Measurements from ENCODE around the gene TMEM184C.

Gene TMEM184C

GRCh38 chr4:147674073-147674472, 56.9 kb downstream of the TMEM184C start:
- DNase-seq: no peak

GRCh38 chr4:147674496-147674895, 57.3 kb downstream of the TMEM184C start:
- DNase-seq: no peak

GRCh38 chr4:147678106-147678505, 60.9 kb downstream of the TMEM184C start:
- peak; percentile 15 for DNase-seq

- DNase-seq: no peak
Observed at GRCh38 chr4:147678796-147679549, 61.8 kb downstream of the TMEM184C start.

GRCh38 chr4:147682755-147683154, 65.6 kb downstream of the TMEM184C start:
- DNase-seq: no peak

GRCh38 chr4:147683188-147683591, 66.0 kb downstream of the TMEM184C start:
- DNase-seq: peak; percentile 10

GRCh38 chr4:147683717-147684700, 66.8 kb downstream of the TMEM184C start, which contains the start of gene PRMT9:
PRMT9 (minus strand) TSS chr4:147684163; CDS start chr4:147683987, 176 bp downstream.
- DNase-seq: peak; percentile 82

GRCh38 chr4:147689067-147689466, 71.9 kb downstream of the TMEM184C start:
- DNase-seq: no peak

- DNase-seq: no peak
Observed at GRCh38 chr4:147691820-147692219, 74.6 kb downstream of the TMEM184C start.

GRCh38 chr4:147693218-147693617, 76.0 kb downstream of the TMEM184C start:
- no peak for DNase-seq

GRCh38 chr4:147696866-147697265, 79.7 kb downstream of the TMEM184C start:
- no peak for DNase-seq

- DNase-seq: peak; percentile 78
Observed at GRCh38 chr4:147704846-147705245, 87.6 kb downstream of the TMEM184C start.

- DNase-seq: peak; percentile 28
Observed at GRCh38 chr4:147707892-147708672, 90.9 kb downstream of the TMEM184C start.

GRCh38 chr4:147709999-147710398, 92.8 kb downstream of the TMEM184C start:
- no peak for DNase-seq

GRCh38 chr4:147714575-147715401, 97.6 kb downstream of the TMEM184C start:
- peak; percentile 32 for DNase-seq

GRCh38 chr4:147717878-147718277, 100.7 kb downstream of the TMEM184C start:
- DNase-seq: no peak
